Kidney (tissue), 14 donors: ENCODE results near the gene CBFB. TPM values are rescaled to one million over a fixed set of nuclear protein-coding genes. Genes with fewer than 3 reads are reported as not detected.
"Not testable (repeated sequence)": the region's sequence is repeated elsewhere in the genome, so short reads cannot be mapped to it uniquely, and the experiment has no call there.

ENCODE experiments used
- DNase-seq, 5 donors: peaks; one replicate each; pipeline ENCODE4 v3.0.0-alpha.2; 2013 to 2020
- FAIRE-seq: peaks from 2 replicates; lab custom pipeline; 2012; peaks lifted over from hg19 to GRCh38; lab: Jason Lieb, UNC
- H3K27ac ChIP-seq, 2 donors: one replicate each; pipeline ENCODE4 v1.7.0; 2013; ENCODE audit warnings: low read depth in 2 of 2, low read length in 2 of 2, inconsistent platforms in 1 of 2
- H3K27me3 ChIP-seq: one replicate; pipeline ENCODE4 v1.7.1; 2013; ENCODE audit warnings: low read length, inconsistent platforms; ENCODE audit not compliant: control insufficient read depth, insufficient read depth
- H3K36me3 ChIP-seq, 3 donors: one replicate each; pipeline versions ENCODE4 v1.7.0 to v1.7.1; 2013; ENCODE audit warnings: low read length in 3 of 3, control low read depth in 1 of 3, inconsistent platforms in 1 of 3; ENCODE audit not compliant: insufficient read depth in 3 of 3, control insufficient read depth in 2 of 3
- H3K4me1 ChIP-seq, 3 donors: one replicate each; pipeline versions ENCODE4 v1.7.0 to v1.7.1; 2013; ENCODE audit warnings: low read length in 3 of 3, inconsistent platforms in 1 of 3, low read depth in 1 of 3; ENCODE audit not compliant: control insufficient read depth in 2 of 3, insufficient read depth in 2 of 3
- H3K4me3 ChIP-seq, 3 donors: one replicate each; pipeline versions ENCODE4 v1.7.0 to v1.8.1; 2013; ENCODE audit warnings: low read length in 3 of 3, control low read depth in 1 of 3, inconsistent platforms in 1 of 3
- H3K9ac ChIP-seq, 3 donors: one replicate each; pipeline versions ENCODE4 v1.7.0 to v1.7.1; 2013; ENCODE audit warnings: low read length in 3 of 3, control low read depth in 1 of 3, inconsistent platforms in 1 of 3
- H3K9me3 ChIP-seq, 3 donors: one replicate each; pipeline versions ENCODE4 v1.7.0 to v1.7.1; 2013; ENCODE audit warnings: low read length in 3 of 3, control low read depth in 1 of 3, inconsistent platforms in 1 of 3; ENCODE audit not compliant: control insufficient read depth in 2 of 3, insufficient read depth in 1 of 3
- CTCF ChIP-seq: IDR thresholded peaks from 3 replicates; pipeline ENCODE4 v1.5.1; 2012; ENCODE audit warnings: mild to moderate bottlenecking, moderate library complexity, borderline replicate concordance; ENCODE audit not compliant: insufficient read depth; ENCODE audit errors: extremely low read depth
- intact Hi-C: fragments of 100-400 bp; cut with DNase I; formaldehyde crosslinking; loops from one replicate; pipeline ENCODE4 v1.11.1; 2022
- polyA plus RNA-seq: library from polyadenylated mRNA; stranded (reverse); fragments of 350-450 nt; fragmentation: Illumina TruSeq; extraction: RNeasy Lipid Tissue Mini Kit (QIAGEN cat#74804); gene quantifications from one replicate; pipeline ENCODE4 v1.2.3, GENCODE V29; 2014; ENCODE audit warnings: low read depth, low replicate concordance; ENCODE audit not compliant: insufficient read depth
- total RNA-seq: library from RNA; stranded (reverse); fragmentation: NEBNext Ultra II Directional; extraction: Animal tissue kit (Norgen Biotek cat#: 25700); gene quantifications from one replicate; pipeline ENCODE4 v1.2.1, GENCODE V29; 2021
- donor health status: control.
- donor health status: control.
- donor health status: control.
- donor health status: control.
- donor health status: control.
- donor health status: DM: yes; HTN: yes; CAD: no.
- donor health status: Normal renal cell carcinoma (clear cell type).

CBFB gene
- total and polyA plus RNA-seq, 2 donors from 2014 or later: 9.7 to 57.3 TPM

GRCh38 chr16:67116388-67117311, 87.7 kb downstream of the CBFB start:
- no peak overlapping the region for H3K4me3 ChIP-seq
- H3K9ac ChIP-seq: no peak overlapping the region
- peaks cover 0 to 10% (median 7%) of the 10 kb centered on the region in 3 donors for H3K36me3 ChIP-seq
- peaks cover 0 to 6% (median 6%) of the 10 kb centered on the region in 3 donors for H3K4me1 ChIP-seq
- no peaks in the 10 kb centered on the region for H3K9me3 ChIP-seq
- FAIRE-seq (no peak), DNase-seq (no peak)
- no peak for TF ChIP-seq CTCF
- intact Hi-C loops: no loop called here
- H3K27ac ChIP-seq: no peak overlapping the region
- no peaks in the 10 kb centered on the region for H3K27me3 ChIP-seq

- Histone ChIP-seq H3K36me3 (peaks cover 3 to 17% (median 7%) of the 10 kb centered on the region in 3 donors), H3K9me3 (no peaks in the 10 kb centered on the region), H3K4me3 (no peak overlapping the region), H3K27ac (no peak overlapping the region), H3K27me3 (no peaks in the 10 kb centered on the region), H3K4me1 (peaks cover 0 to 2% (median 2%) of the 10 kb centered on the region in 3 donors), H3K9ac (no peak overlapping the region)
- TF ChIP-seq CTCF: no peak
- FAIRE-seq (no peak), DNase-seq (no peak)
- intact Hi-C loops: no loop called here
Measured at GRCh38 chr16:67117716-67118115, 88.8 kb downstream of the CBFB start.

GRCh38 chr16:67120025-67120424, 91.1 kb downstream of the CBFB start:
- Histone ChIP-seq H3K9me3 (no peaks in the 10 kb centered on the region), H3K27me3 (no peaks in the 10 kb centered on the region), H3K9ac (no peak overlapping the region), H3K27ac (no peak overlapping the region), H3K36me3 (peaks cover 3 to 17% (median 15%) of the 10 kb centered on the region in 3 donors), H3K4me3 (no peak overlapping the region), H3K4me1 (no peaks in the 10 kb centered on the region)
- intact Hi-C loops: no loop called here
- no peak for FAIRE-seq
- no peak for TF ChIP-seq CTCF
- DNase-seq: no peak

GRCh38 chr16:67122799-67123198, 93.8 kb downstream of the CBFB start:
- intact Hi-C loops, H3K9ac ChIP-seq, H3K4me3 ChIP-seq, H3K27me3 ChIP-seq, H3K27ac ChIP-seq, H3K9me3 ChIP-seq, FAIRE-seq, DNase-seq, H3K4me1 ChIP-seq: not testable (repeated sequence)
- H3K36me3 ChIP-seq: peaks cover 3 to 21% (median 17%) of the 10 kb centered on the region in 3 donors
